ENCODE results near the gene KRTAP12-3.

The KRTAP12-3 gene

DNA sequence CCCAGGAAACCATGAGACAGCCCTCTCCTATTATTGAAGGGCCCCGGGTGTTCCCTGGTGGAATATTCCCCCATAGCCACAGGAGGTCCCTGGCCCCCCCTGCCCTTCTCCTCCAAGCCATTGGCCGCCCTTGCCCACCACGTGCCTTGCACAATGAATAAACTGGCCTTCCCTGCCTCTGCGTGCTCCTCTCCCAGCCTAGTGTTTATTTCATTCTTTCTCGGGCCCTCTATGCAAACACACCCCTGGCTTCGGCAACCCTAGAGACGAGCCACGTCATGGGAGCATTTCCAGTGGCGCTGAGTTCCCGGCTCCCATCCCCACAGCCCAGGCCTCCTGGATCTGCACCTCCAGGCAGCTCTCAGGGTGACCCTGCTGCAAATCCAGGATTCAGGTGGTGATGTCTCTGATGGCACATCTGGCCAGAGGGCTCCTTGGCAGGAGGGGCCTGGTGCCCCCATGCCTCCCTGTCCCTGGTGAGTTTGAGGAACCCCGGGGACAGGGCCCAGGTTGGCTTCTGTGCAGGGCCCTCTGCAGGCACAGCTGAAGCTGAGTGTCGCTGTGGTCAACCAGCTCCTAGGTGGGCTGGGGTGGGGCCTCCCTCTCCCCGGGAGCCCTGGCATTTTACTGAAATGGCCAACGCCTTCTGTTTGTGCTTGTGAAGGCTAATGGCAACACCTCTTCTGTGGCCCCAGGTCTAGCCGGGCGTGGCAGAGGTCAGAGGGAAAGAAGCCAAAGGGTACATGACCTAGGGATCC is 45.4 kb downstream of the KRTAP12-3 start:
- DNase-seq (ENCODE audit: low read depth) = no peak

DNA sequence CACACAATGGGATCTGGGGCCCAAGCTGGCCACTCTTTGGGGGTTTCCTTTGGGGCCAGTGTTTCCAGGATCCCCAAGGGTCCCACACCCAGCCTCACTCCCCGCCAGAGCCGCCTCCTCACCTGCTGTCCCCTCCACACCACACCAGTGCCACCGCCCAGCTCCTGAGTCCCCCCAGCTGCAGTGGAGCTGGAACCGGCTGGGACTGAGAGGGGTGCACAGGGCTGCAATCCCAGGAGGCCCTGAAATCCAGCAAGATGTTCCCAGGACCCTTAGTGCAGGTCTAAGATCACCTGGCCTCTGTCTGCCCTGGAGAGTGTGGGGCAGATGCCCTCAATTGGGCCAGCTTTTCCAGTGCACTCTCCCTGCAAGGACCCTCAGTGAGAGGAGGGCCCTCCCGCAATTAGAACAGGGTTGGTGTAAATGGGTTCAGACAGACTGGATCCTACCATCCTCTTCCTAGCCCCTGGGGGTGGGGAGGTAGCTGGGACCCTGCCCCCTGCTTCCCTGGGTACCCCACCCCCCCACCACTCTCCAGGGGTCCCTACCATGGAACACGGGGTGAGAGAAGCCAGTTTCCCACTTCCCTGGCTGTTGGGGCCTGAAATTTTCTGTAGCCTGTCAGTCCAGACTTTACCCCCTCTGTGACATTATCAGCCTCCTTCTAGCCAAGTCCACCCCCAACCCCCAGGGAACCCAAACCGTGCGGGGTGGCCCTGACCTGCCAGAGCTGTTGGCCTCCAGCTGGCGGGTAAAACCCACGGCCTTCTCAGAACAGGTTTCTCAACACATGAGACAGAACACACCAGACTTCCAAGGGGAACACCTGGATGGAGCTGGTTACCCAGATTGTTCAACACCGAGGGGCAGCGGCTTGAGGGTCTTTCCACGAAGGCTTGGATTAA is 46.3 kb downstream of the KRTAP12-3 start:
- no peak for DNase-seq (ENCODE audit: low read depth)

DNA sequence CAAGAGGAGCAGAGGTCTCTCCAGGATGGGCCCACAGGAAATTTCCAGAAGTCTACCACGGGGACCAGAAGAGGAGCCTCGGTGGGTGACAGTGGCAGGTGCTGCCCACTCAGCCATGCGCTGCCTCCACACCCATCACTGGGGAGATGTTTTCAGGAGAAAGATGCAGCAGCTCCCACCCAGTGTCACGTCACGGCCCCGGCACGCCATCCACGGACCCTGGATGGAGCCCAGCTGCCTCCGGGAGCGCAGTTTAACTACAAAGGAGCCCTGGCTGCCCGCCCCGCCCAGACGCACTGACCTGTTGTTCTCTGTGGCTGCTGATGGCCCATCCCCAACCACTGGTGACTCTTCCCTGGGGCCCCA is 46.9 kb downstream of the KRTAP12-3 start:
- DNase-seq (ENCODE audit: low read depth) = no peak

DNA sequence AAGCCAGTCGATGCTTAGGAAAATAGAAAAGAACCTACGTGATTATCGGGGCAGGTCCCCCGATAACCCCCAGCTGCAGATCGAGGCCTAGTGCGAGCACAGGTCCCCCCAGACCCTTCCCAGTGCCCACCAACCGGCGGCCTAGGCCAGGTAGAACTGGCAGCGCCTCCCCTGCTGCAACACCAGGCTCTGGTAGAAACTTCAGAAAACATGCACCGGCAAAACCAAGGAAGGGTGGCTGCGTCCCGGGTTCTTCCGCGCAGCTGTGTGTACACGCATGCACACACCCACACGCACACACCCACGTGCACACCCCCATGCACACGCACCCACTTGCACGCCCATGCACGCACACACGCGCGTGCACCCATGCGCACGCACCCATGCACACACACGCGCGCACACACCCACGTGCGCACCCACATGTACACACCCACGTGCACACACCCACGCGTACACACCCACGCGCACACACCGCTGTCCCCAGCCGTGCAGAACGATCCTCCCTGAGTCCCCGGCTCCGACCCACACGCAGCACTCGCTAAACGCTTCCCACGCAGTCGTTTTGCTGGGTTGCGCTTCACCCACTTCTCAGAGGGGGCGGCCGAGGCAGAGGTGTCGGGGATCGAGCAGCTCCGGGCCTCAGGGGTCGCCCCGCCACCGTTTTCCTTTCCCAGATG is 48.4 kb downstream of the KRTAP12-3 start:
- DNase-seq (ENCODE audit: low read depth) = no peak

DNA sequence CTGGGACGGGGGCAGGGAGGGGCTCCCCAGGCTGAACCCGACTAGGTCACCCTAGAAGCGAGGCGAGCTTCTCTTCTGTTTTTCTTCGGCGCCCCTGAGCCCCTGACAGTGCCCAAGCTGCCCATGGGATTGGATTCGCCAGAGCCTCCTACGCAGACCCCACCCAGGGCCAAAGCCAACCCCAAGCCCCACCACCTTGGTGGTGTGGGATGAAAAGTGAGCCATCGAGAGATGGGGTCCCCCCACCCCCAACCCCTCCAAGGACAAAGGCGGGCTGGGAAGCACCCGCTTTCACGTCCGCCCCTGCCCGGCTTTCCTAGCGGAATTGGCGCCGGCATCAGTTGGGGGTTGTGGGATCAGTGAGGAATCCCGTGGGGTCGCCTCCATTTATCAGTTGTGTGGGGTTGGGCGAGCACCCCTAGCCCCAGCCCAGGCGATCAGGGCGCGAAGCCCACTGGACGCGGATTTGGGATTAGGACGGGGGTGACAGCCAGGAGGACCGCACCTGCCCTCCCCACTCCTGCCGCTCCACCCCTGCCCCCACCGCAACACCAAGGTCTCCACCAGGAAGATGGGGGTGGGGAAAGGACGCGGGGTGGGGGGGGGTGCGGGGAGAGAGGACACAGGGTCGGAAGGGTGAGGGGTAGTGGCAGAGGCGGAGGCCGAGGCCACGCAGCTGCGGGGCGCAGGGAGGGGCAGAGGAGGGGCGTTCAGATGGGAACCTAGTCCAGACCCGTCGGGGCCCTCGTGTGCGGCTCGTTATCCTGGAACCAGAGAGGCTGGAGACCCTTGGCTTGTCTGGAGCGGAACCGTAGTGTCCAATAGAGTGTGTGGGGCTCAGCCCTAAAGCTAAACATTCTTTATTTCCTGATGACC is 49.2 kb downstream of the KRTAP12-3 start:
- no peak for DNase-seq (ENCODE audit: low read depth)

All from non-pigmented ciliary epithelial cell (primary cell).